Posterior cingulate gyrus (tissue), 11 donors: ENCODE results near the gene ERCC8.
"Not testable (repeated sequence)": the region's sequence is repeated elsewhere in the genome, so short reads cannot be mapped to it uniquely, and the experiment has no call there.

Source experiments
- DNase-seq, 10 donors: peaks; one replicate each; pipeline versions ENCODE4 v3.0.0 to v3.0.0-alpha.2; 2020 to 2021; ENCODE audit warnings: mixed read lengths in 3 of 10
- intact Hi-C: fragments of 100-400 bp; cut with DNase I; formaldehyde crosslinking; loops from one replicate; pipeline ENCODE4 v1.15.1; 2023

ERCC8 gene

GRCh38 chr5:60929024-60929423 lies 15.8 kb downstream of the ERCC8 start:
- no peak for DNase-seq
- intact Hi-C loops = loop anchor here (10.0 kb wide), 1 partner anchor 254 kb away; no protein-coding TSS in a partner anchor

GRCh38 chr5:60927450-60927849 lies 17.4 kb downstream of the ERCC8 start:
- intact Hi-C loops = loop anchor here (10.0 kb wide), 1 partner anchor 253 kb away; no protein-coding TSS in a partner anchor

GRCh38 chr5:60918466-60918865 lies 26.4 kb downstream of the ERCC8 start:
- DNase-seq = no peak
- intact Hi-C loops = no loop called here

More at GRCh38 chr5:60927450-60927849, 17.4 kb downstream of the ERCC8 start:
- DNase-seq = no peak

- intact Hi-C loops = no loop called here
Measured at GRCh38 chr5:60916646-60917045, 28.2 kb downstream of the ERCC8 start.

GRCh38 chr5:60903356-60903755 lies 41.5 kb downstream of the ERCC8 start:
- intact Hi-C loops = no loop called here
- DNase-seq = no peak

More at GRCh38 chr5:60916646-60917045, 28.2 kb downstream of the ERCC8 start:
- DNase-seq = no peak

- no peak for DNase-seq
- intact Hi-C loops = no loop called here
Measured at GRCh38 chr5:60896991-60897390, 47.9 kb downstream of the ERCC8 start.

- intact Hi-C loops = no loop called here
- DNase-seq = no peak
Measured at GRCh38 chr5:60893521-60893920, 51.3 kb downstream of the ERCC8 start.

GRCh38 chr5:60891667-60892066 lies 53.2 kb downstream of the ERCC8 start:
- DNase-seq = no peak
- intact Hi-C loops = no loop called here

GRCh38 chr5:60888359-60889061 lies 56.4 kb downstream of the ERCC8 start:
- DNase-seq = no peak
- intact Hi-C loops = no loop called here

- intact Hi-C loops = no loop called here
- no peak for DNase-seq
Measured at GRCh38 chr5:60887746-60888145, 57.1 kb downstream of the ERCC8 start.

- DNase-seq = no peak
- intact Hi-C loops = no loop called here
Measured at GRCh38 chr5:60887096-60887495, 57.8 kb downstream of the ERCC8 start.

GRCh38 chr5:60886158-60886557 lies 58.7 kb downstream of the ERCC8 start:
- DNase-seq = no peak
- intact Hi-C loops = no loop called here

GRCh38 chr5:60883229-60883628 lies 61.6 kb downstream of the ERCC8 start:
- intact Hi-C loops = loop anchor here (5.0 kb wide), 1 partner anchor 206 kb away; no protein-coding TSS in a partner anchor
- no peak for DNase-seq

- intact Hi-C loops = no loop called here
- no peak for DNase-seq
Measured at GRCh38 chr5:60872892-60873291, 72.0 kb downstream of the ERCC8 start.

- no peak for DNase-seq
- intact Hi-C loops = no loop called here
Measured at GRCh38 chr5:60870857-60871256, 74.0 kb downstream of the ERCC8 start.

GRCh38 chr5:60860572-60860971 lies 84.3 kb downstream of the ERCC8 start:
- DNase-seq = peak in 1 of 10 donors; percentile 55
- intact Hi-C loops = not testable (repeated sequence)

GRCh38 chr5:60856066-60856465 lies 88.8 kb downstream of the ERCC8 start:
- intact Hi-C loops = no loop called here
- no peak for DNase-seq

- DNase-seq = no peak
- intact Hi-C loops = no loop called here
Measured at GRCh38 chr5:60852940-60853339, 91.9 kb downstream of the ERCC8 start.

GRCh38 chr5:60852317-60852716 lies 92.6 kb downstream of the ERCC8 start:
- no peak for DNase-seq
- intact Hi-C loops = no loop called here

GRCh38 chr5:60851626-60852025 lies 93.2 kb downstream of the ERCC8 start:
- intact Hi-C loops = no loop called here
- DNase-seq = no peak

GRCh38 chr5:60846298-60846697 lies 98.6 kb downstream of the ERCC8 start:
- no peak for DNase-seq
- intact Hi-C loops = loop anchor here (10.0 kb wide), 1 partner anchor 141 kb away; the partner anchor contains the start of gene DEPDC1B
